Mesendoderm (in vitro differentiated cells): ENCODE measurements around the gene SGK1.

Experiments used
- DNase-seq: peaks from one replicate; pipeline ENCODE4 v3.0.0; 2013
- H2AK5ac ChIP-seq: 2 replicates; pipeline ENCODE4 v1.6.1; 2013; ENCODE audit warnings: low read length, inconsistent platforms
- H2BK120ac ChIP-seq: 2 replicates; pipeline ENCODE4 v1.6.1; 2013; ENCODE audit warnings: low read depth, mild to moderate bottlenecking, low read length, moderate library complexity, mixed read lengths
- H2BK15ac ChIP-seq: replicated peaks from 2 replicates; pipeline ENCODE4 v1.6.1; 2013; ENCODE audit warnings: low read depth, mild to moderate bottlenecking, moderate library complexity
- H2BK5ac ChIP-seq: 2 replicates; pipeline ENCODE4 v1.6.1; 2013; ENCODE audit warnings: low read length, inconsistent platforms
- H3K18ac ChIP-seq: 2 replicates; pipeline ENCODE4 v1.6.1; 2013; ENCODE audit warnings: mild to moderate bottlenecking, low read length, mixed read lengths
- H3K23ac ChIP-seq: one replicate; pipeline ENCODE4 v1.6.1; 2013; ENCODE audit warnings: low read length
- H3K27ac ChIP-seq: 2 replicates; pipeline ENCODE4 v1.5.1; 2013; ENCODE audit warnings: low read depth, mild to moderate bottlenecking, inconsistent platforms, low read length, moderate library complexity
- H3K27me3 ChIP-seq: 2 replicates; pipeline ENCODE4 v1.6.1; 2013; ENCODE audit warnings: low read length, control low read depth, mild to moderate bottlenecking, inconsistent platforms; ENCODE audit not compliant: insufficient read depth, poor library complexity
- H3K36me3 ChIP-seq: 2 replicates; pipeline ENCODE4 v1.6.1; 2013; ENCODE audit warnings: low read length, inconsistent platforms; ENCODE audit not compliant: control insufficient read depth, insufficient read depth
- H3K4ac ChIP-seq: one replicate; pipeline ENCODE4 v1.6.1; 2013; ENCODE audit warnings: low read depth, mild to moderate bottlenecking, low read length, moderate library complexity
- H3K4me1 ChIP-seq: 2 replicates; pipeline ENCODE4 v1.6.1; 2013; ENCODE audit warnings: low read depth, low read length, inconsistent platforms; ENCODE audit not compliant: control insufficient read depth
- H3K4me2 ChIP-seq: 2 replicates; pipeline ENCODE4 v1.6.1; 2013; ENCODE audit warnings: low read length
- H3K4me3 ChIP-seq: 2 replicates; pipeline ENCODE4 v1.5.1; 2013; ENCODE audit warnings: mild to moderate bottlenecking, low read length
- H3K56ac ChIP-seq: one replicate; pipeline ENCODE4 v1.6.1; 2013; ENCODE audit warnings: low read length
- H3K79me1 ChIP-seq: 2 replicates; pipeline ENCODE4 v1.6.1; 2013; ENCODE audit warnings: low read length, inconsistent platforms
- H3K79me2 ChIP-seq: 2 replicates; pipeline ENCODE4 v1.6.1; 2013; ENCODE audit warnings: mild to moderate bottlenecking, low read length; ENCODE audit not compliant: control insufficient read depth, insufficient read depth
- H3K9ac ChIP-seq: 2 replicates; pipeline ENCODE4 v1.6.1; 2013; ENCODE audit warnings: low read length, inconsistent platforms
- H4K5ac ChIP-seq: one replicate; pipeline ENCODE4 v1.6.1; 2013; ENCODE audit warnings: low read length
- H4K8ac ChIP-seq: one replicate; pipeline ENCODE4 v1.6.1; 2013; ENCODE audit warnings: low read depth, mild to moderate bottlenecking, control low read depth, low read length, moderate library complexity
- WGBS: extraction: QIAGEN DNeasy Blood & Tissue Kit; methylation state at CpG from one replicate; pipeline ENCODE4 v1.1.7; 2013; ENCODE audit warnings: low lambda C conversion rate, missing lambda C conversion rate; ENCODE audit not compliant: insufficient coverage; ENCODE audit errors: extremely low coverage; 5-methylcytosine and 5-hydroxymethylcytosine counted together

The SGK1 gene

GRCh38 chr6:134229520-134229919, 88.4 kb downstream of the SGK1 start:
- no peak overlapping the region for H3K23ac ChIP-seq
- no peak overlapping the region for H3K27ac ChIP-seq
- H3K56ac ChIP-seq: no peak overlapping the region
- H3K79me1 ChIP-seq: no peaks in the 10 kb centered on the region
- no peak overlapping the region for H4K8ac ChIP-seq
- WGBS: no CpG with 5 or more reads among the region's 2 CpGs
- H2AK5ac ChIP-seq: no peak overlapping the region
- no peak overlapping the region for H3K9ac ChIP-seq
- H3K4me2 ChIP-seq: no peak overlapping the region
- no peak overlapping the region for H4K5ac ChIP-seq
- H3K79me2 ChIP-seq: no peaks in the 10 kb centered on the region
- H3K18ac ChIP-seq: no peak overlapping the region
- no peaks in the 10 kb centered on the region for H3K27me3 ChIP-seq
- H3K4ac ChIP-seq: no peak overlapping the region
- H2BK120ac ChIP-seq: no peak overlapping the region
- H3K4me3 ChIP-seq: no peak overlapping the region
- no peak for DNase-seq
- H2BK5ac ChIP-seq: no peak overlapping the region
- no peaks in the 10 kb centered on the region for H3K36me3 ChIP-seq
- H3K4me1 ChIP-seq: no peaks in the 10 kb centered on the region
- no peak overlapping the region for H2BK15ac ChIP-seq

- no CpG with 5 or more reads among the region's 2 CpGs for WGBS
These were observed 94.0 kb downstream of the SGK1 start for GRCh38 chr6:134223796-134224420.

DNA sequence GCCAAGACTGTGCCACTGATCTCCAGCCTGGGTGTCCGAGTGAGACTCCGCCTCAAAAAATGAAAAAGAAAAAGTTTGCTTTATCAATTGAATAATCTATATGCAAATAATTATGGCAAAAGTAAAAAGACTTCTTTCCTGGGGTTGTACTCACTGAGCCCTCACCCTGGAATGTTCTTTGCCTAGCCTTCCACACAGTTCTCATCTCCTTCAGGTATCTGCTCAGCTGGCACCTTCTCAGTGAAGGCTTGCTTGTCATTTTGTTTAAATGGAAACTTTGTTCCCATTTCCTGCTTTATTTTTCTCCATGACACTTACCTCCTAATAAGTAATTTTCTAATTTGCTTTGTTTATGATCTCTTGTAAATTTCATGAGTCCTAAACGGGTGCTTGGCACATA, 96.7 kb downstream of the SGK1 start:
- H2BK5ac ChIP-seq: no peak overlapping the region
- no peak overlapping the region for H3K18ac ChIP-seq
- H3K4me1 ChIP-seq: no peaks in the 10 kb centered on the region
- no peak overlapping the region for H2BK15ac ChIP-seq
- H4K8ac ChIP-seq: no peak overlapping the region
- H3K23ac ChIP-seq: no peak overlapping the region
- DNase-seq: no peak
- no CpG with 5 or more reads among the region's 3 CpGs for WGBS
- no peak overlapping the region for H3K56ac ChIP-seq
- H3K4me3 ChIP-seq: no peak overlapping the region
- no peak overlapping the region for H3K9ac ChIP-seq
- H3K79me2 ChIP-seq: no peaks in the 10 kb centered on the region
- H2AK5ac ChIP-seq: no peak overlapping the region
- H2BK120ac ChIP-seq: no peak overlapping the region
- H3K36me3 ChIP-seq: no peaks in the 10 kb centered on the region
- no peaks in the 10 kb centered on the region for H3K27me3 ChIP-seq
- H3K4me2 ChIP-seq: no peak overlapping the region
- no peak overlapping the region for H3K27ac ChIP-seq
- H3K4ac ChIP-seq: no peak overlapping the region
- no peak overlapping the region for H4K5ac ChIP-seq
- no peaks in the 10 kb centered on the region for H3K79me1 ChIP-seq

More at GRCh38 chr6:134223796-134224420, 94.0 kb downstream of the SGK1 start:
- H3K27ac ChIP-seq: no peak overlapping the region
- H4K5ac ChIP-seq: no peak overlapping the region
- no peak overlapping the region for H3K4me3 ChIP-seq
- no peak overlapping the region for H3K56ac ChIP-seq
- no peak overlapping the region for H4K8ac ChIP-seq
- H2BK120ac ChIP-seq: no peak overlapping the region
- no peaks in the 10 kb centered on the region for H3K36me3 ChIP-seq
- no peak overlapping the region for H3K4me2 ChIP-seq
- no peak overlapping the region for H3K9ac ChIP-seq
- H3K23ac ChIP-seq: no peak overlapping the region
- no peak overlapping the region for H2AK5ac ChIP-seq
- H3K4me1 ChIP-seq: no peaks in the 10 kb centered on the region
- H2BK5ac ChIP-seq: no peak overlapping the region
- no peaks in the 10 kb centered on the region for H3K27me3 ChIP-seq
- no peak for DNase-seq
- no peak overlapping the region for H3K4ac ChIP-seq
- H2BK15ac ChIP-seq: no peak overlapping the region
- no peaks in the 10 kb centered on the region for H3K79me1 ChIP-seq
- no peak overlapping the region for H3K18ac ChIP-seq
- H3K79me2 ChIP-seq: no peaks in the 10 kb centered on the region

DNA sequence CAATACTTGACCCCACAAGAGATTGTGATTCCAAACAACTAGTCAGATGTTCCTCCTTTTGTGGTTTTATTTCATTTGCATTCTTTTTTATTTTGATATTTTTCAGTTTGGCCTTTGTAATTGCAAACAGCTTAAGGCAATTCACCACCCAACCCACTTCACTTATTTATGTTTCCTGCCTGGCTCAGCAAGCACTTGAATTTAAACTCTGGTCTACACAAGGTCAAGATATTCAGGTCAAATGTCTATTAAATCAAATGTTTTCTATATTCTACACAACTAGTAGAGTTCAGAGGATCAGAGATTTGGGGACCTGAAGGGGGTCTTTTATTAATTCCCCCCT, 100.1 kb downstream of the SGK1 start:
- no peak overlapping the region for H2BK15ac ChIP-seq
- H3K4ac ChIP-seq: no peak overlapping the region
- no peaks in the 10 kb centered on the region for H3K79me1 ChIP-seq
- no peak for DNase-seq
- no peak overlapping the region for H2BK120ac ChIP-seq
- H3K18ac ChIP-seq: no peak overlapping the region
- no peak overlapping the region for H2AK5ac ChIP-seq
- H3K36me3 ChIP-seq: no peaks in the 10 kb centered on the region
- H3K56ac ChIP-seq: no peak overlapping the region
- no peaks in the 10 kb centered on the region for H3K79me2 ChIP-seq
- H3K27me3 ChIP-seq: no peaks in the 10 kb centered on the region
- H3K27ac ChIP-seq: no peak overlapping the region
- no peak overlapping the region for H3K23ac ChIP-seq
- no peak overlapping the region for H3K4me2 ChIP-seq
- no peak overlapping the region for H2BK5ac ChIP-seq
- H3K4me1 ChIP-seq: no peaks in the 10 kb centered on the region
- no peak overlapping the region for H4K8ac ChIP-seq
- H3K9ac ChIP-seq: no peak overlapping the region
- H4K5ac ChIP-seq: no peak overlapping the region
- no peak overlapping the region for H3K4me3 ChIP-seq

DNA sequence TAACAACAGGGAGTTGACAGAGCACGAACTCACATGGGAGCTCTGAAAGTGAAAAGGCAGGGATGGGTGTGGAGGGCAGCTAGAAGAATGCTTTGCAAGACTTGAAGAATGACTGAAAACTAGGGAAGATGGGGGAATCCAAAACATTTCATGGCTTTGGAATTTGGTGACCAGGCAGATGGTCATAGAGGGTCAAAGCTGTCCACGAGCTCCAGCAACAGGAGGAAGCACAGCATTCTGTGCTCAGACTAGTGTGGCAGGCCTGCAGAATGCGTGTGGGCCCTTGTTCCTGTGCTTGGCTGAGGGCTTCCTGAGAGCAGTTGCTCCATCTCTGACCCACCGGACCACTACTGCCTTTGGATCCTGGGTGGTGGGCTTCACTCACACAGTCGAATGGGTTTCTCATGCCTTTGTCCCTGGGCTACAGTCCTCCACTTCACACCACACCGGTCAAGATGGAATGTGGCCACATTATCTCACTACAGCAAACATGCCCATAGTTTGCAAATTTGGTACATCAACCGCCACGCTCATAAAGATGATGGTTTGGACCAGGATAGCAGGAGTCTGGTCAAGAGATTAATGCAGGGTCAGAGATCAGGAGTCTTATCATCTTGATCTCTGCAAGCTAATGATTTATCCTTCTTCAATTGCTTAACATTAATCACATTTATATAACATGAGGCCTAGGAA, 100.7 kb downstream of the SGK1 start:
- DNase-seq: no peak
- H2BK120ac ChIP-seq: no peak overlapping the region
- no peak overlapping the region for H3K18ac ChIP-seq
- H3K23ac ChIP-seq: no peak overlapping the region
- H3K4me2 ChIP-seq: no peak overlapping the region
- H3K4ac ChIP-seq: no peak overlapping the region
- no peaks in the 10 kb centered on the region for H3K4me1 ChIP-seq
- no peaks in the 10 kb centered on the region for H3K36me3 ChIP-seq
- no peak overlapping the region for H3K9ac ChIP-seq
- no peak overlapping the region for H2AK5ac ChIP-seq
- no peaks in the 10 kb centered on the region for H3K79me2 ChIP-seq
- no peak overlapping the region for H3K27ac ChIP-seq
- no peak overlapping the region for H2BK15ac ChIP-seq
- no CpG with 5 or more reads among the region's 8 CpGs for WGBS
- no peaks in the 10 kb centered on the region for H3K79me1 ChIP-seq
- no peak overlapping the region for H4K8ac ChIP-seq
- H3K56ac ChIP-seq: no peak overlapping the region
- no peak overlapping the region for H2BK5ac ChIP-seq
- no peaks in the 10 kb centered on the region for H3K27me3 ChIP-seq
- H3K4me3 ChIP-seq: no peak overlapping the region
- H4K5ac ChIP-seq: no peak overlapping the region
